GM21529 (cell line): ENCODE data around the gene SCRN1.

Experiments used
- ATAC-seq: cut with Tn5 transposase; IDR thresholded peaks from one replicate; pipeline ENCODE4 v1.9.1; 2021; ENCODE audit not compliant: unreplicated experiment

Gene SCRN1

GRCh38 chr7:29989257-29989995 lies at the start of gene SCRN1:
Gene SCRN1, minus strand, starts transcription at chr7:29989801. Its CDS starts 20,734 bp downstream, at chr7:29969067.
- peak; percentile 34 for ATAC-seq

GRCh38 chr7:30038196-30038980 lies 48.8 kb upstream of the SCRN1 start:
- ATAC-seq = no peak

- no peak for ATAC-seq
Measured at GRCh38 chr7:30036220-30036619, 46.6 kb upstream of the SCRN1 start.

- no peak for ATAC-seq
Measured at GRCh38 chr7:30034501-30034900, 44.9 kb upstream of the SCRN1 start.

GRCh38 chr7:30032310-30033125 lies 42.9 kb upstream of the SCRN1 start:
- no peak for ATAC-seq

GRCh38 chr7:30029696-30030095 lies 40.1 kb upstream of the SCRN1 start:
- ATAC-seq = no peak

- peak; percentile 16 for ATAC-seq
Measured at GRCh38 chr7:30028749-30029635, 39.4 kb upstream of the SCRN1 start.

GRCh38 chr7:30028216-30028748 lies 38.7 kb upstream of the SCRN1 start, which contains the start of gene PLEKHA8:
Gene PLEKHA8, plus strand, starts transcription at chr7:30028412. Its CDS starts 351 bp downstream, at chr7:30028763.
- ATAC-seq = peak; percentile 45

- peak; percentile 1 for ATAC-seq
Measured at GRCh38 chr7:30027740-30028215, 38.2 kb upstream of the SCRN1 start.

GRCh38 chr7:30027065-30027456 lies 37.5 kb upstream of the SCRN1 start:
- ATAC-seq = peak; percentile 18

- peak; percentile 74 for ATAC-seq
Measured at GRCh38 chr7:30026229-30027064, 36.8 kb upstream of the SCRN1 start, which contains the start of gene FKBP14. Gene FKBP14, minus strand, starts transcription at chr7:30026702. Its CDS starts 194 bp downstream, at chr7:30026508.

- no peak for ATAC-seq
Measured at GRCh38 chr7:30023524-30023923, 33.9 kb upstream of the SCRN1 start.

GRCh38 chr7:30022991-30023390 lies 33.4 kb upstream of the SCRN1 start:
- ATAC-seq = no peak

- no peak for ATAC-seq
Measured at GRCh38 chr7:30020535-30020934, 30.9 kb upstream of the SCRN1 start.

- ATAC-seq = no peak
Measured at GRCh38 chr7:30019960-30020359, 30.4 kb upstream of the SCRN1 start.

GRCh38 chr7:30019387-30019786 lies 29.8 kb upstream of the SCRN1 start:
- no peak for ATAC-seq

- no peak for ATAC-seq
Measured at GRCh38 chr7:30018451-30018850, 28.9 kb upstream of the SCRN1 start.

GRCh38 chr7:30012757-30013156 lies 23.2 kb upstream of the SCRN1 start:
- ATAC-seq = no peak

- ATAC-seq = no peak
Measured at GRCh38 chr7:30010021-30010420, 20.4 kb upstream of the SCRN1 start.
